ENCODE measurements around the gene ENKUR.

Gene ENKUR

DNA sequence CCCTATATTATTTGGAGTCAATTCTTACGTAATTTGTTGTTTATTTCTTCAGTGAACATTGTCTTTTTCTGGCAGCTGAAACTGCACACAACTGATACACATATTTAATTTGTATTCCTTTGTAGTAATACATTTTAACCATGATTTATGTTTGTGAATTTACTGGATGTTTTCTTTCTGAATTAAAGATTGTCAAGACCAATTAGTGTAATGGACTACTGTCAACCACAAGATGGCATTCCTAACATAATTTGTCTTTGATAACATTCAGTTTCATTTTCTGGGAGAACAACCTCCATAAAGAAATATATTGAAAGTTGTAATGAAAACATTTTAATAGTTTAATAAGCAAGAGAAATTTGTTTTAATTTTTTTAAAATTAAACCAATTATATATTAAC is 10.5 kb upstream of the ENKUR start:
- Histone ChIP-seq H3K27me3 (replicated peaks in 2 of 5; ENCODE audit: control insufficient read depth in 4 of 5, insufficient read depth in 5 of 5, low read length in 4 of 5) (no peaks in the 10 kb centered on the region), H3K27ac (ENCODE audit: insufficient read depth in 1 of 2, low read depth in 1 of 2, low read length in 2 of 2, poor library complexity in 1 of 2, severe bottlenecking in 2 of 2) (no peak overlapping the region), H3K9me3 (ENCODE audit: control extremely low read depth in 1 of 5, control insufficient read depth in 4 of 5, insufficient read depth in 2 of 5, low read depth in 1 of 5, low read length in 4 of 5) (peaks cover 0 to 5% (median 0%) of the 10 kb centered on the region in 5 experiments), H3K4me1 (ENCODE audit: control extremely low read depth in 1 of 4, control insufficient read depth in 4 of 4, insufficient read depth in 4 of 4, low read length in 3 of 4) (peaks cover 0 to 7% (median 3%) of the 10 kb centered on the region in 4 experiments), H3K36me3 (ENCODE audit: control insufficient read depth in 4 of 4, insufficient read depth in 4 of 4, low read length in 3 of 4) (peaks cover 0 to 4% (median under 1%) of the 10 kb centered on the region in 4 experiments), H3K4me3 (ENCODE audit: control insufficient read depth in 1 of 7, extremely low read depth in 1 of 7, insufficient read depth in 4 of 7, low read depth in 2 of 7, low read length in 6 of 7) (no peak overlapping the region)
- no CpG with 5 or more reads among the region's 1 CpG for WGBS (ENCODE audit: insufficient coverage)
- ChIA-PET POLR2A (interaction anchor here (0.7 kb wide), 1 partner anchor 34 kb away, joined by 3 read pairs; no protein-coding TSS in a partner anchor), CTCF (interaction anchor here (1.3 to 2.2 kb wide), 2 partner anchors 55 to 59 kb away, joined by 3 to 10 read pairs; no protein-coding TSS in a partner anchor)
- DNase-seq, result peak; percentile 18 to 32 (median 27)

- Histone ChIP-seq H3K27me3 (replicated peaks in 2 of 5; ENCODE audit: control insufficient read depth in 4 of 5, insufficient read depth in 5 of 5, low read length in 4 of 5) (no peaks in the 10 kb centered on the region), H3K4me3 (ENCODE audit: control insufficient read depth in 1 of 7, extremely low read depth in 1 of 7, insufficient read depth in 4 of 7, low read depth in 2 of 7, low read length in 6 of 7) (no peak overlapping the region), H3K4me1 (ENCODE audit: control extremely low read depth in 1 of 4, control insufficient read depth in 4 of 4, insufficient read depth in 4 of 4, low read length in 3 of 4) (peaks cover 0 to 15% (median 3%) of the 10 kb centered on the region in 4 experiments), H3K36me3 (ENCODE audit: control insufficient read depth in 4 of 4, insufficient read depth in 4 of 4, low read length in 3 of 4) (peaks cover 0 to 4% (median under 1%) of the 10 kb centered on the region in 4 experiments), H3K27ac (ENCODE audit: insufficient read depth in 1 of 2, low read depth in 1 of 2, low read length in 2 of 2, poor library complexity in 1 of 2, severe bottlenecking in 2 of 2) (no peak overlapping the region), H3K9me3 (ENCODE audit: control extremely low read depth in 1 of 5, control insufficient read depth in 4 of 5, insufficient read depth in 2 of 5, low read depth in 1 of 5, low read length in 4 of 5) (no peaks in the 10 kb centered on the region)
- DNase-seq, result no peak
- ChIA-PET CTCF (interaction anchor here (2.2 kb wide), 1 partner anchor 57 kb away, joined by 14 read pairs; no protein-coding TSS in a partner anchor), POLR2A (no interaction called here)
- 99% methylated on average over 7 of the region's 8 CpGs for WGBS (ENCODE audit: insufficient coverage)
These were observed 8.6 kb upstream of the ENKUR start for GRCh38 chr10:25024528-25024927.

- CTCF ChIA-PET, result no interaction called here
- POLR2A ChIA-PET, result no interaction called here
- Histone ChIP-seq H3K27me3 (replicated peaks in 2 of 5; ENCODE audit: control insufficient read depth in 4 of 5, insufficient read depth in 5 of 5, low read length in 4 of 5) (no peaks in the 10 kb centered on the region), H3K9me3 (ENCODE audit: control extremely low read depth in 1 of 5, control insufficient read depth in 4 of 5, insufficient read depth in 2 of 5, low read depth in 1 of 5, low read length in 4 of 5) (no peaks in the 10 kb centered on the region), H3K27ac (ENCODE audit: insufficient read depth in 1 of 2, low read depth in 1 of 2, low read length in 2 of 2, poor library complexity in 1 of 2, severe bottlenecking in 2 of 2) (no peak overlapping the region), H3K4me3 (ENCODE audit: control insufficient read depth in 1 of 7, extremely low read depth in 1 of 7, insufficient read depth in 4 of 7, low read depth in 2 of 7, low read length in 6 of 7) (peak overlapping the region in 2 of 7 experiments; percentile 7 to 17), H3K36me3 (ENCODE audit: control insufficient read depth in 4 of 4, insufficient read depth in 4 of 4, low read length in 3 of 4) (peaks cover 0 to 4% (median under 1%) of the 10 kb centered on the region in 4 experiments), H3K4me1 (ENCODE audit: control extremely low read depth in 1 of 4, control insufficient read depth in 4 of 4, insufficient read depth in 4 of 4, low read length in 3 of 4) (peaks cover under 1 to 16% (median 4%) of the 10 kb centered on the region in 4 experiments)
- WGBS (ENCODE audit: insufficient coverage), result 3% methylated on average over 3 of the region's 3 CpGs
- peak in 2 of 3 donors; percentile 22 to 38 for DNase-seq
These were observed 7.3 kb upstream of the ENKUR start for GRCh38 chr10:25023278-25023677.

DNA sequence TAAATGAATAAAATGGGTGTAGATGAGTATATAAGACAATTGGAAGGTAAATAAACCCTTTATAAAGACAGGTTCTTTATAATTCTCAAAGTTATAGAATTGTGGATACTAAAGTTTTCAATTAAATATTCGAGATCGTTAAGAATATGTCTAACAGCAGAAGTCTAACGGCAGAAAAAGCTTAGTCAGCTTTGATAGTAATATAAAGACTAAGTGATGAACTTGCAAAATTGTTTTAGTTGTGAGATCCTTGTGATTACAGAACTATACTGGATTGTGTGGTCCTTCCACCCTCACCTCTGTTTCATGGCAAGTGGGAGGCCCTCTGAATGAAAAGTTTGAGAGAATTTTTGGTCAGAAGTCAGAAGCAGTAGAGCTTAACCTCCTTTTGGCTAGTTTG is 2.7 kb upstream of the ENKUR start:
- DNase-seq, result no peak
- 71% methylated on average over 1 of the region's 3 CpGs for WGBS (ENCODE audit: insufficient coverage)
- H3K4me3 ChIP-seq (ENCODE audit: control insufficient read depth in 1 of 7, extremely low read depth in 1 of 7, insufficient read depth in 4 of 7, low read depth in 2 of 7, low read length in 6 of 7), result no peak overlapping the region
- ChIA-PET POLR2A (no interaction called here), CTCF (no interaction called here)
- H3K9me3 ChIP-seq (ENCODE audit: control extremely low read depth in 1 of 5, control insufficient read depth in 4 of 5, insufficient read depth in 2 of 5, low read depth in 1 of 5, low read length in 4 of 5), result no peaks in the 10 kb centered on the region
- peaks cover 12 to 37% (median 25%) of the 10 kb centered on the region in 4 experiments for H3K4me1 ChIP-seq (ENCODE audit: control extremely low read depth in 1 of 4, control insufficient read depth in 4 of 4, insufficient read depth in 4 of 4, low read length in 3 of 4)
- H3K27me3 ChIP-seq (replicated peaks in 2 of 5; ENCODE audit: control insufficient read depth in 4 of 5, insufficient read depth in 5 of 5, low read length in 4 of 5), result no peaks in the 10 kb centered on the region
- no peak overlapping the region for H3K27ac ChIP-seq (ENCODE audit: insufficient read depth in 1 of 2, low read depth in 1 of 2, low read length in 2 of 2, poor library complexity in 1 of 2, severe bottlenecking in 2 of 2)
- no peaks in the 10 kb centered on the region for H3K36me3 ChIP-seq (ENCODE audit: control insufficient read depth in 4 of 4, insufficient read depth in 4 of 4, low read length in 3 of 4)

DNA sequence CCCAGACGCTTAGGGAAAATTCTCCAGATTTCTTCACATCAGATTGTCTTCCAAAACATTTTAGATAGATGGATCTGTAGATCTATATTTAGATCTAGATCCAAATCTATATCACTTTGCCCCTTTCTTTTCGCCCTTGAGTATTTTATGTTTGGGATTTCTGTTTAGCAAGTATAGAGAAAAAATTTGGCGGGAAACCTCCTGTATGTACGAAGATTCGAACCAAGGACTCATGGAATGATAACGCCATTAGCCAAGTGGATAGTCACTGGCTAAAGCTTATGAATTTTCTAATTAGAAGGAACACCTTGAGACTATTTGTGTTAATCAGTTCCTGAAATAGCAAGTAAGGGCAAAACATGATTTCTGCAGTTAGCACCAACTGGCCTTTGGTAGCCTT is 1.7 kb upstream of the ENKUR start:
- no peaks in the 10 kb centered on the region for H3K9me3 ChIP-seq (ENCODE audit: control extremely low read depth in 1 of 5, control insufficient read depth in 4 of 5, insufficient read depth in 2 of 5, low read depth in 1 of 5, low read length in 4 of 5)
- ChIA-PET POLR2A (no interaction called here), CTCF (no interaction called here)
- DNase-seq, result peak in 2 of 3 donors; percentile 6 to 13
- no peaks in the 10 kb centered on the region for H3K36me3 ChIP-seq (ENCODE audit: control insufficient read depth in 4 of 4, insufficient read depth in 4 of 4, low read length in 3 of 4)
- WGBS (ENCODE audit: insufficient coverage), result 100% methylated on average over 4 of the region's 6 CpGs
- H3K4me1 ChIP-seq (ENCODE audit: control extremely low read depth in 1 of 4, control insufficient read depth in 4 of 4, insufficient read depth in 4 of 4, low read length in 3 of 4), result peaks cover 12 to 30% (median 22%) of the 10 kb centered on the region in 4 experiments
- H3K27me3 ChIP-seq (replicated peaks in 2 of 5; ENCODE audit: control insufficient read depth in 4 of 5, insufficient read depth in 5 of 5, low read length in 4 of 5), result no peaks in the 10 kb centered on the region
- H3K27ac ChIP-seq (ENCODE audit: insufficient read depth in 1 of 2, low read depth in 1 of 2, low read length in 2 of 2, poor library complexity in 1 of 2, severe bottlenecking in 2 of 2), result peak overlapping the region; percentile 83 to 92
- H3K4me3 ChIP-seq (ENCODE audit: control insufficient read depth in 1 of 7, extremely low read depth in 1 of 7, insufficient read depth in 4 of 7, low read depth in 2 of 7, low read length in 6 of 7), result peak overlapping the region in 6 of 7 experiments; percentile 72 to 83 (median 78)

GRCh38 chr10:25017154-25017590 is 1.2 kb upstream of the ENKUR start:
- POLR2A ChIA-PET, result no interaction called here
- CTCF ChIA-PET, result interaction anchor here (1.4 kb wide), 1 partner anchor 63 kb away, joined by 5 read pairs; no protein-coding TSS in a partner anchor
- DNase-seq, result no peak

GRCh38 chr10:25016376-25017153 is 607 bp upstream of the ENKUR start, which contains the start of gene THNSL1:
TSS of gene THNSL1 (plus strand) at chr10:25016612. CDS start at chr10:25023224, 6,612 bp downstream.
- H3K4me3 ChIP-seq (ENCODE audit: control insufficient read depth in 1 of 7, extremely low read depth in 1 of 7, insufficient read depth in 4 of 7, low read depth in 2 of 7, low read length in 6 of 7), result peak within 1 kb of the TSS; percentile 42 to 83 (median 73)
- WGBS (ENCODE audit: insufficient coverage), result 0% methylated on average over 62 of the region's 69 CpGs
- POLR2A ChIA-PET, result no interaction called here
- no peaks in the 10 kb centered on the region for H3K27me3 ChIP-seq (replicated peaks in 2 of 5; ENCODE audit: control insufficient read depth in 4 of 5, insufficient read depth in 5 of 5, low read length in 4 of 5)
- peaks cover 12 to 30% (median 22%) of the 10 kb centered on the region in 4 experiments for H3K4me1 ChIP-seq (ENCODE audit: control extremely low read depth in 1 of 4, control insufficient read depth in 4 of 4, insufficient read depth in 4 of 4, low read length in 3 of 4)
- H3K9me3 ChIP-seq (ENCODE audit: control extremely low read depth in 1 of 5, control insufficient read depth in 4 of 5, insufficient read depth in 2 of 5, low read depth in 1 of 5, low read length in 4 of 5), result no peaks in the 10 kb centered on the region
- DNase-seq, result peak; percentile 98 to 99 (median 99)
- CTCF ChIA-PET, result interaction anchor here (0.9 to 1.4 kb wide), 4 partner anchors 64 to 376 kb away, joined by 3 to 5 read pairs (median 3); no protein-coding TSS in a partner anchor
- no peaks in the 10 kb centered on the region for H3K36me3 ChIP-seq (ENCODE audit: control insufficient read depth in 4 of 4, insufficient read depth in 4 of 4, low read length in 3 of 4)
- peak within 1 kb of the TSS; percentile 83 to 92 for H3K27ac ChIP-seq (ENCODE audit: insufficient read depth in 1 of 2, low read depth in 1 of 2, low read length in 2 of 2, poor library complexity in 1 of 2, severe bottlenecking in 2 of 2)

More at GRCh38 chr10:25017154-25017590, 1.2 kb upstream of the ENKUR start:
- H3K36me3 ChIP-seq (ENCODE audit: control insufficient read depth in 4 of 4, insufficient read depth in 4 of 4, low read length in 3 of 4), result no peaks in the 10 kb centered on the region
- no peaks in the 10 kb centered on the region for H3K9me3 ChIP-seq (ENCODE audit: control extremely low read depth in 1 of 5, control insufficient read depth in 4 of 5, insufficient read depth in 2 of 5, low read depth in 1 of 5, low read length in 4 of 5)
- H3K4me1 ChIP-seq (ENCODE audit: control extremely low read depth in 1 of 4, control insufficient read depth in 4 of 4, insufficient read depth in 4 of 4, low read length in 3 of 4), result peaks cover 12 to 30% (median 22%) of the 10 kb centered on the region in 4 experiments
- 2% methylated on average over 9 of the region's 10 CpGs for WGBS (ENCODE audit: insufficient coverage)
- no peaks in the 10 kb centered on the region for H3K27me3 ChIP-seq (replicated peaks in 2 of 5; ENCODE audit: control insufficient read depth in 4 of 5, insufficient read depth in 5 of 5, low read length in 4 of 5)
- H3K4me3 ChIP-seq (ENCODE audit: control insufficient read depth in 1 of 7, extremely low read depth in 1 of 7, insufficient read depth in 4 of 7, low read depth in 2 of 7, low read length in 6 of 7), result peak overlapping the region in 6 of 7 experiments; percentile 72 to 83 (median 78)
- peak overlapping the region; percentile 83 to 92 for H3K27ac ChIP-seq (ENCODE audit: insufficient read depth in 1 of 2, low read depth in 1 of 2, low read length in 2 of 2, poor library complexity in 1 of 2, severe bottlenecking in 2 of 2)

All from common myeloid progenitor, CD34-positive (primary cell).